CD4-positive, alpha-beta T cell treated with Interleukin-15 for 1 hour (primary cell): Measurements from ENCODE around the gene FAAP20.

Experiments used
- DNase-seq: peaks from one replicate; pipeline ENCODE4 v3.0.0-alpha.2; 2020

Gene FAAP20

GRCh38 chr1:2194319-2194897 lies at the start of gene FAAP20:
Gene FAAP20, minus strand, starts transcription at chr1:2194772. Its CDS starts 23 bp downstream, at chr1:2194749.
- peak; percentile 78 for DNase-seq

GRCh38 chr1:2242814-2243725 lies 48.5 kb upstream of the FAAP20 start:
- no peak for DNase-seq

GRCh38 chr1:2241820-2242219 lies 47.2 kb upstream of the FAAP20 start:
- DNase-seq, result no peak

- no peak for DNase-seq
Measured at GRCh38 chr1:2240270-2241156, 45.9 kb upstream of the FAAP20 start.

- DNase-seq, result no peak
Measured at GRCh38 chr1:2239384-2239985, 44.9 kb upstream of the FAAP20 start.

GRCh38 chr1:2239013-2239370 lies 44.4 kb upstream of the FAAP20 start:
- no peak for DNase-seq

GRCh38 chr1:2238361-2239012 lies 43.9 kb upstream of the FAAP20 start:
- DNase-seq, result no peak

GRCh38 chr1:2237773-2238172 lies 43.2 kb upstream of the FAAP20 start:
- no peak for DNase-seq

- peak; percentile 68 for DNase-seq
Measured at GRCh38 chr1:2236695-2237677, 42.4 kb upstream of the FAAP20 start.

GRCh38 chr1:2235300-2235998 lies 40.9 kb upstream of the FAAP20 start:
- no peak for DNase-seq

GRCh38 chr1:2234762-2235113 lies 40.2 kb upstream of the FAAP20 start:
- peak; percentile 71 for DNase-seq

- DNase-seq, result peak; percentile 93
Measured at GRCh38 chr1:2233997-2234761, 39.6 kb upstream of the FAAP20 start.

GRCh38 chr1:2233468-2233867 lies 38.9 kb upstream of the FAAP20 start:
- no peak for DNase-seq

GRCh38 chr1:2232916-2233438 lies 38.4 kb upstream of the FAAP20 start:
- no peak for DNase-seq

GRCh38 chr1:2232255-2232915 lies 37.8 kb upstream of the FAAP20 start:
- no peak for DNase-seq

GRCh38 chr1:2231532-2232254 lies 37.1 kb upstream of the FAAP20 start:
- peak; percentile 81 for DNase-seq

- peak; percentile 74 for DNase-seq
Measured at GRCh38 chr1:2230781-2231531, 36.4 kb upstream of the FAAP20 start.
